ENCODE results near the gene FAM181A. TPM values are rescaled to one million over a fixed set of nuclear protein-coding genes. Genes with fewer than 3 reads are reported as not detected.

The FAM181A gene
- total and polyA plus RNA-seq, 7 experiments from 2014 or later, result not detected

- no peak overlapping the region for H3K4me3 ChIP-seq (ENCODE audit: low read length)
- peaks cover 30 to 72% (median 54%) of the 10 kb centered on the region in 7 donors for H3K4me1 Mint-ChIP-seq
- peaks cover 0 to 19% (median 17%) of the 10 kb centered on the region in 3 experiments for H3K9me3 ChIP-seq (ENCODE audit: control insufficient read depth in 2 of 3, low read length in 3 of 3)
- intact Hi-C loops (cut with micrococcal nuclease), result loop anchor here (1.0 to 5.0 kb wide), 10 partner anchors 14 to 196 kb away; partner anchors contain the start of genes DDX24 (in 1 of the 2), IFI27L1 (in 1 of the 2), OTUB2 (in 1 of the 2) and PPP4R4 (in 1 of the 2)
- no peak for DNase-seq
- ATAC-seq, result no peak
- H3K27me3 Mint-ChIP-seq, result peaks cover 0 to 6% (median 6%) of the 10 kb centered on the region in 5 donors
- H3K36me3 Mint-ChIP-seq, result peaks cover 0 to 44% (median 4%) of the 10 kb centered on the region in 5 donors
- peak overlapping the region; percentile 72 to 97 (median 88) for H3K27ac Mint-ChIP-seq
- ChIA-PET CTCF (interaction anchor here (0.5 to 2.7 kb wide), 5 partner anchors 22 to 58 kb away, joined by 3 to 15 read pairs (median 3); no protein-coding TSS in a partner anchor), POLR2A (interaction anchor here (0.7 to 4.2 kb wide), 11 partner anchors 9 to 158 kb away, joined by 3 to 32 read pairs (median 4); no protein-coding TSS in a partner anchor)
- no peaks in the 10 kb centered on the region for H3K27me3 ChIP-seq (ENCODE audit: control insufficient read depth in 2 of 2, insufficient read depth in 2 of 2, low read length in 2 of 2)
- H3K4me3 Mint-ChIP-seq, result peak overlapping the region; percentile 37 to 75 (median 62)
- no peaks in the 10 kb centered on the region for H3K36me3 ChIP-seq (ENCODE audit: control insufficient read depth in 2 of 3, insufficient read depth in 3 of 3, low read length in 3 of 3)
- peaks cover 0 to 39% (median 24%) of the 10 kb centered on the region in 11 donors for H3K9me3 Mint-ChIP-seq
- peaks cover 35 to 41% of the 10 kb centered on the region in 2 donors for H3K4me1 ChIP-seq (ENCODE audit: control insufficient read depth in 2 of 2, insufficient read depth in 2 of 2, low read length in 2 of 2)
- H3K27ac ChIP-seq (ENCODE audit: low read depth, low read length), result peak overlapping the region; percentile 40
Observed at GRCh38 chr14:93978735-93979134, 51.6 kb downstream of the FAM181A start.

Small RNAs within 50 kb of the gene (microRNA-seq; reads per million reads assigned to microRNA genes)
- gene MIR4506 (ENCODE audit: borderline microRNAs expressed), result not detected

Other genes starting within 250 kb of the FAM181A start
- not detected for gene PRIMA1, start 138.9 kb upstream of the FAM181A start, total RNA-seq
- not detected for gene PRIMA1, start 138.9 kb upstream of the FAM181A start, polyA plus RNA-seq
- gene ASB2, start 49.2 kb downstream of the FAM181A start, total RNA-seq, result 10 to 100 TPM in 1 of 5 experiments, 1 to 10 TPM in 2, under 1 TPM in 2; 0.32 to 63.1 (median 1.4) TPM
- not detected for gene ASB2, start 49.2 kb downstream of the FAM181A start, polyA plus RNA-seq
- gene CCDC197, start 70.0 kb downstream of the FAM181A start, total RNA-seq, result not detected
- not detected for gene CCDC197, start 70.0 kb downstream of the FAM181A start, polyA plus RNA-seq
- gene OTUB2, start 99.0 kb downstream of the FAM181A start, total RNA-seq, result 1 to 10 TPM in 1 of 5 experiments, under 1 TPM in 3, not detected in 1; 0.11 to 2.5 (median 0.63) TPM
- under 1 TPM; 0.35 to 0.56 TPM for gene OTUB2, start 99.0 kb downstream of the FAM181A start, polyA plus RNA-seq
- gene DDX24, start 153.9 kb downstream of the FAM181A start, total RNA-seq, result 100 to 1,000 TPM; 214 to 438 (median 333) TPM
- 100 to 1,000 TPM; 190 to 306 TPM for gene DDX24, start 153.9 kb downstream of the FAM181A start, polyA plus RNA-seq
- 10 to 100 TPM in 2 of 5 experiments, 1 to 10 TPM in 3; 6.3 to 31.8 (median 8.2) TPM for gene IFI27L1, start 154.0 kb downstream of the FAM181A start, total RNA-seq
- gene IFI27L1, start 154.0 kb downstream of the FAM181A start, polyA plus RNA-seq, result 1 to 10 TPM; 7.6 to 8.5 TPM
- 100 to 1,000 TPM in 1 of 5 experiments, 1 to 10 TPM in 1, under 1 TPM in 1, not detected in 2; 1.00 to 221 (median 2.9) TPM for gene IFI27, start 183.4 kb downstream of the FAM181A start, total RNA-seq
- under 1 TPM in 1 of 2 donors, not detected in 1; 0.74 TPM for gene IFI27, start 183.4 kb downstream of the FAM181A start, polyA plus RNA-seq
- 10 to 100 TPM; 17.2 to 65.8 (median 26.5) TPM for gene IFI27L2, start 202.3 kb downstream of the FAM181A start, total RNA-seq
- gene IFI27L2, start 202.3 kb downstream of the FAM181A start, polyA plus RNA-seq, result 10 to 100 TPM; 34.0 to 47.6 TPM
- gene PPP4R4, start 247.0 kb downstream of the FAM181A start, total RNA-seq, result 1 to 10 TPM in 4 of 5 experiments, under 1 TPM in 1; 0.44 to 2.4 (median 1.7) TPM
- gene PPP4R4, start 247.0 kb downstream of the FAM181A start, polyA plus RNA-seq, result under 1 TPM; 0.06 to 0.19 TPM

All from naive thymus-derived CD4-positive, alpha-beta T cell (primary cell).